Endodermal cell (in vitro differentiated cells): ENCODE results near the gene GAP43. TPM values are rescaled to one million over a fixed set of nuclear protein-coding genes. Genes with fewer than 3 reads are reported as not detected.

Experiments used
- DNase-seq: peaks from one replicate; pipeline ENCODE4 v3.0.0-alpha.2; 2017
- H3K27ac ChIP-seq: 2 replicates; pipeline ENCODE4 v1.5.1; 2013; ENCODE audit warnings: mild to moderate bottlenecking, low read depth, low read length, moderate library complexity
- H3K27me3 ChIP-seq: 2 replicates; pipeline ENCODE4 v1.6.1; 2013; ENCODE audit warnings: mild to moderate bottlenecking, low read length, moderate library complexity; ENCODE audit not compliant: insufficient read depth, control insufficient read depth, poor library complexity, severe bottlenecking
- H3K36me3 ChIP-seq: 2 replicates; pipeline ENCODE4 v1.7.0; 2013; ENCODE audit warnings: mild to moderate bottlenecking, low read length, moderate library complexity; ENCODE audit not compliant: control insufficient read depth, insufficient read depth
- H3K4me1 ChIP-seq: one replicate; pipeline ENCODE4 v1.7.0; 2013; ENCODE audit warnings: low read length; ENCODE audit not compliant: control insufficient read depth, insufficient read depth
- H3K4me3 ChIP-seq: 2 replicates; pipeline ENCODE4 v1.5.1; 2013; ENCODE audit warnings: mild to moderate bottlenecking, low read length, moderate library complexity
- H3K9ac ChIP-seq: 2 replicates; pipeline ENCODE4 v1.6.1; 2013; ENCODE audit warnings: mild to moderate bottlenecking, low read length, moderate library complexity; ENCODE audit not compliant: poor library complexity, severe bottlenecking; ENCODE audit errors: extremely low read depth
- H3K9me3 ChIP-seq: 2 replicates; pipeline ENCODE4 v1.6.1; 2013; ENCODE audit warnings: mild to moderate bottlenecking, low read length, moderate library complexity; ENCODE audit not compliant: control insufficient read depth
- H3K27ac Mint-ChIP-seq: 2 replicates; pipeline ENCODE4 v1.8.0; 2020; ENCODE audit warnings: mixed read lengths
- H3K27me3 Mint-ChIP-seq: 2 replicates; pipeline ENCODE4 v1.8.0; 2021; ENCODE audit warnings: mild to moderate bottlenecking, mixed read lengths; ENCODE audit not compliant: insufficient read depth
- H3K36me3 Mint-ChIP-seq: 2 replicates; pipeline ENCODE4 v1.8.0; 2020; ENCODE audit warnings: low read depth, mixed read lengths
- H3K4me1 Mint-ChIP-seq: 2 replicates; pipeline ENCODE4 v1.8.0; 2020; ENCODE audit warnings: mixed read lengths
- H3K4me3 Mint-ChIP-seq: 2 replicates; pipeline ENCODE4 v1.8.0; 2020; ENCODE audit warnings: mild to moderate bottlenecking, moderate library complexity, mixed read lengths
- H3K9me3 Mint-ChIP-seq: 2 replicates; pipeline ENCODE4 v1.8.0; 2020; ENCODE audit warnings: mild to moderate bottlenecking, mixed read lengths
- CTCF ChIP-seq: fragments of 200-600 bp; sonication (generic); conservative IDR thresholded peaks from 2 replicates; pipeline ENCODE4 v1.5.0; 2021; ENCODE audit warnings: antibody characterized with exemption, mild to moderate bottlenecking
- WGBS, 2 experiments: methylation state at CpG; one replicate each; pipeline versions ENCODE4 v1.1.5 to v1.1.7; 2013; ENCODE audit warnings: missing lambda C conversion rate in 2 of 2, mixed read lengths in 1 of 2; ENCODE audit not compliant: insufficient coverage in 1 of 2, insufficient read length in 1 of 2; 5-methylcytosine and 5-hydroxymethylcytosine counted together
- total RNA-seq, 2 donors: library from RNA; stranded (reverse); fragmentation: NEBNext Ultra II Directional in 1 of 2; extraction: Animal tissue kit (Norgen Biotek cat#: 25700) in 1 of 2; gene quantifications; 2 replicates in 1 of 2; 3 replicates in 1 of 2; pipeline ENCODE4 v1.2.1, GENCODE V29; 2021

GAP43 gene
- total RNA-seq, 2 donors from 2014 or later, result 1.5 to 8.0 TPM

GRCh38 chr3:115687721-115688120 lies 64.4 kb downstream of the GAP43 start:
- H3K9ac ChIP-seq, result no peak overlapping the region
- Mint-ChIP-seq H3K9me3 (no peaks in the 10 kb centered on the region), H3K36me3 (no peaks in the 10 kb centered on the region), H3K27me3 (no peaks in the 10 kb centered on the region), H3K4me3 (no peak overlapping the region), H3K4me1 (peaks cover 2% of the 10 kb centered on the region), H3K27ac (no peak overlapping the region)
- DNase-seq, result no peak
- no peaks in the 10 kb centered on the region for H3K4me1 ChIP-seq
- WGBS, 2 experiments, result 92 to 93% methylated on average over 4 to 5 of the region's 6 CpGs
- no peaks in the 10 kb centered on the region for H3K27me3 ChIP-seq
- no peaks in the 10 kb centered on the region for H3K9me3 ChIP-seq
- no peaks in the 10 kb centered on the region for H3K36me3 ChIP-seq
- H3K4me3 ChIP-seq, result no peak overlapping the region
- no peak for TF ChIP-seq CTCF
- no peak overlapping the region for H3K27ac ChIP-seq

GRCh38 chr3:115688418-115688817 lies 65.1 kb downstream of the GAP43 start:
- Histone ChIP-seq H3K4me1 (no peaks in the 10 kb centered on the region), H3K27ac (no peak overlapping the region), H3K36me3 (no peaks in the 10 kb centered on the region), H3K4me3 (no peak overlapping the region), H3K9ac (no peak overlapping the region), H3K27me3 (no peaks in the 10 kb centered on the region), H3K9me3 (no peaks in the 10 kb centered on the region)
- Mint-ChIP-seq H3K27ac (no peak overlapping the region), H3K4me1 (peaks cover 3% of the 10 kb centered on the region), H3K4me3 (no peak overlapping the region), H3K27me3 (no peaks in the 10 kb centered on the region), H3K36me3 (no peaks in the 10 kb centered on the region), H3K9me3 (no peaks in the 10 kb centered on the region)
- 93 to 98% methylated on average over 7 of the region's 7 CpGs for WGBS, 2 experiments
- no peak for DNase-seq
- TF ChIP-seq CTCF, result peak; percentile 55

GRCh38 chr3:115689928-115690327 lies 66.6 kb downstream of the GAP43 start:
- Histone ChIP-seq H3K9me3 (no peaks in the 10 kb centered on the region), H3K36me3 (no peaks in the 10 kb centered on the region), H3K27me3 (no peaks in the 10 kb centered on the region), H3K27ac (peak overlapping the region; percentile 45), H3K9ac (no peak overlapping the region), H3K4me1 (no peaks in the 10 kb centered on the region), H3K4me3 (no peak overlapping the region)
- Mint-ChIP-seq H3K9me3 (no peaks in the 10 kb centered on the region), H3K4me1 (peaks cover 1% of the 10 kb centered on the region), H3K27me3 (no peaks in the 10 kb centered on the region), H3K36me3 (no peaks in the 10 kb centered on the region), H3K27ac (no peak overlapping the region), H3K4me3 (no peak overlapping the region)
- DNase-seq, result peak; percentile 49
- WGBS, 2 experiments, result 85 to 88% methylated on average over 3 to 5 of the region's 5 CpGs
- TF ChIP-seq CTCF, result peak; percentile 38
